NT2/D1 (cell line): ENCODE data around the gene ZNF256.
"Not testable (repeated sequence)": the region's sequence is repeated elsewhere in the genome, so short reads cannot be mapped to it uniquely, and the experiment has no call there.

Source experiments
- SUZ12 ChIP-seq: IDR thresholded peaks from 2 replicates; pipeline ENCODE4 v1.6.1; 2011; ENCODE audit not compliant: insufficient read length, insufficient read depth; ENCODE audit errors: extremely low read depth
- YY1 ChIP-seq: IDR thresholded peaks from 2 replicates; pipeline ENCODE4 v1.6.1; 2011; ENCODE audit not compliant: insufficient read length, insufficient read depth
- ZNF274 ChIP-seq: IDR thresholded peaks from 2 replicates; pipeline ENCODE4 v1.6.1; 2011; ENCODE audit warnings: mild to moderate bottlenecking, low read depth, low read length

DNA sequence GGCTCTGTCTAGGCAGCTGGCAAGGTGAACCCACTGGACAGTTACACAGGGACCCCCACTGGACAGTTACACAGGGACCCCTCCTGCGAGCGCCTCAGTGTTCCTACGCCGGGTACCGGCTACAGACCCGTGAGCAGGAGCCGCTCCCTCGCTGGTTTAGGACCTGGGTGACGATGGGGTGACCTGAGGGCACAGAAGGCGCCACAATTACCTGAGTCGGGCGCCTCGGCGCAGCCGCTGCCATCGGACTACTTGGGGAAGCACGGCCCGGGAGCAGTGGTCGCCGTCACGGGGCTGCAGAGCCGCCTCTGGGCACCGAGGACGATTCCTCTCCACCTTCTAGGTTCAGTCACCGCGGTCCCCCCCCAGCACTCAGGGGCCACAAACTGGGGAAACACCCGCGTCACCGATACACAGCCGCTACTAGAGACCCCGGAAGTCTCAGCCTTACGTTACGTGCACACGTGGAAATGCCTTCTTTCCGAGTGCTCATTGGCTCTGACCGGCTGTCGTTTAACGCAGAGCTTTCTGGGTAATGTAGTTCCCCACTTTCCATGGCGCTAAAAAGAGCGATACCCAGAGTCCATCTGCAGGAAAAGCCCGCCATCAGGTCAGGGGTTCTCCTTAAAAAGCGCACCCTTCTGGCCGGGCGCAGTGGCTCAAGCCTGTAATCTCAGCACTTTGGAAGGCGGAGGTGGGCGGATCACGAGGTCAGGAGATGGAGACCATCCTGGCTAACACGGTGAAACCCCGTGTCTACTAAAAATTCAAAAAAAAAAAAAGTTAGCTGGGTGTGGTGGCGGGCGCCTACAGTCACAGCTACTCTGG is 31.1 kb downstream of the ZNF256 start, which contains the start of gene ZNF417:
- TF ChIP-seq YY1, SUZ12, ZNF274: not testable (repeated sequence)
